Sigmoid colon (tissue), 7 donors: ENCODE results near the gene GGT6. TPM values are rescaled to one million over a fixed set of nuclear protein-coding genes. Genes with fewer than 3 reads are reported as not detected.

Experiments used
- DNase-seq: peaks from one replicate; pipeline ENCODE4 v3.0.0-alpha.2; 2019
- H3K27ac ChIP-seq, 4 donors: fragments of 200-600 bp; sonication (generic); one replicate each; pipeline ENCODE4 v1.5.1; 2016 to 2019; ENCODE audit warnings: mild to moderate bottlenecking in 1 of 4
- H3K27me3 ChIP-seq, 3 donors: fragments of 200-600 bp; sonication (generic); one replicate each; pipeline ENCODE4 v1.5.1; 2019; ENCODE audit warnings: mild to moderate bottlenecking in 1 of 3
- H3K36me3 ChIP-seq, 4 donors: fragments of 200-600 bp; sonication (generic); one replicate each; pipeline ENCODE4 v1.5.1; 2016 to 2019
- H3K4me1 ChIP-seq, 4 donors: fragments of 200-600 bp; sonication (generic); one replicate each; pipeline ENCODE4 v1.5.1; 2017 to 2019
- H3K4me3 ChIP-seq, 4 donors: fragments of 200-600 bp; sonication (generic); one replicate each; pipeline ENCODE4 v1.5.1; 2017 to 2019; ENCODE audit warnings: mild to moderate bottlenecking in 2 of 4, moderate library complexity in 1 of 4
- H3K9me3 ChIP-seq, 4 donors: fragments of 200-600 bp in 3 of 4; sonication (generic) in 3 of 4; one replicate each; pipeline versions ENCODE4 v1.5.1 to v1.6.1; 2013 to 2019
- EP300 ChIP-seq, 4 donors: sonication (generic); formaldehyde crosslinking; IDR thresholded peaks; one replicate each; pipeline ENCODE4 v1.6.1; 2017; ENCODE audit warnings: antibody characterized with exemption in 4 of 4
- POLR2A ChIP-seq, 2 donors: fragments of 450-650 bp; IDR thresholded peaks; one replicate each; pipeline ENCODE4 v1.6.1; 2016; ENCODE audit warnings: antibody characterized with exemption in 2 of 2, mild to moderate bottlenecking in 2 of 2, moderate library complexity in 2 of 2
- POLR2AphosphoS5 ChIP-seq, 4 donors: sonication (generic); formaldehyde crosslinking; IDR thresholded peaks; one replicate each; pipeline ENCODE4 v1.6.1; 2017; ENCODE audit warnings: antibody characterized with exemption in 4 of 4
- WGBS, 2 donors: extraction: QIAGEN DNeasy Blood & Tissue Kit; methylation state at CpG; one replicate each; pipeline ENCODE4 v1.1.7; 2013; 5-methylcytosine and 5-hydroxymethylcytosine counted together
- intact Hi-C: fragments of 100-400 bp; cut with DNase I; formaldehyde crosslinking; loops from one replicate; pipeline ENCODE4 v1.15.1; 2023
- polyA plus RNA-seq, 3 donors: library from polyadenylated mRNA; stranded (reverse); fragments of 200-250 nt; gene quantifications; one replicate each; pipeline ENCODE4 v1.2.3, GENCODE V29; 2013
- total RNA-seq, 4 donors: library from RNA; depleted of rRNA; stranded (reverse); fragments of >200 nt; gene quantifications; one replicate each; pipeline ENCODE4 v1.1.0, GENCODE V29; 2016
- TF ChIP-seq, protein P1 (sequence below), 4 experiments: fragments of 450-650 bp in 3 of 4; fragments of 200-600 bp in 1 of 4; IDR thresholded peaks; one replicate each; pipeline ENCODE4 v1.5.1; 2016 to 2019; ENCODE audit warnings: antibody characterized with exemption in 4 of 4, mild to moderate bottlenecking in 3 of 4, moderate library complexity in 2 of 4
- donor health status: healthy with polysubstance abuse.
- donor health status: Bipolar disorder and iron deficiency.
- donor health status: healthy.

Gene GGT6
- total and polyA plus RNA-seq, 7 donors: 0.71 to 94.4 (median 22.2) TPM; not detected in 2

DNA sequence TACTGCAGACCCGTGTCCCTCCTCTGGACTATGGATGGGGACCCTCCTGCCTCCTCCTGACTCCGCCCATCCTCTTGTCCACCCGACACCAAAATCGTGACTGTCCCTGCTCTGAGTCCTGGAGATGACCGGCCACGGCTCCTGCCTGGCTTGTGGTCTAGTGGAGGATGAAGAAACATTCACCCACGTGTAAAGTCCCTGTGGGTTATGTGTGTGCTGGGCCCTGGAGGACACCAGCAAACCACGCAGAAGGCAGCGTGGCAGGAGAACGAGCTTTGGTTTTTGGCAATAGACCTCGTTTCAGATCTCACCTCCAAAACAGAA lies 49.8 kb downstream of the GGT6 start:
- Histone ChIP-seq H3K27me3 (peaks cover 0 to 18% (median 0%) of the 10 kb centered on the region in 3 donors), H3K36me3 (no peaks in the 10 kb centered on the region), H3K4me3 (no peak overlapping the region), H3K27ac (peak overlapping the region in 2 of 4 donors; percentile 25 to 66), H3K4me1 (peaks cover 0 to 4% (median 0%) of the 10 kb centered on the region in 4 donors), H3K9me3 (no peaks in the 10 kb centered on the region)
- 76 to 85% methylated on average over 11 of the region's 11 CpGs for WGBS, 2 donors
- intact Hi-C loops: no loop called here
- DNase-seq: peak; percentile 47
- no peak for TF ChIP-seq EP300 (IDR thresholded peaks at IDR 0.05)
- TF ChIP-seq POLR2AphosphoS5 (IDR thresholded peaks at IDR 0.05): no peak
- TF ChIP-seq POLR2A (IDR thresholded peaks at IDR 0.05): no peak
- TF ChIP-seq, protein P1, sequence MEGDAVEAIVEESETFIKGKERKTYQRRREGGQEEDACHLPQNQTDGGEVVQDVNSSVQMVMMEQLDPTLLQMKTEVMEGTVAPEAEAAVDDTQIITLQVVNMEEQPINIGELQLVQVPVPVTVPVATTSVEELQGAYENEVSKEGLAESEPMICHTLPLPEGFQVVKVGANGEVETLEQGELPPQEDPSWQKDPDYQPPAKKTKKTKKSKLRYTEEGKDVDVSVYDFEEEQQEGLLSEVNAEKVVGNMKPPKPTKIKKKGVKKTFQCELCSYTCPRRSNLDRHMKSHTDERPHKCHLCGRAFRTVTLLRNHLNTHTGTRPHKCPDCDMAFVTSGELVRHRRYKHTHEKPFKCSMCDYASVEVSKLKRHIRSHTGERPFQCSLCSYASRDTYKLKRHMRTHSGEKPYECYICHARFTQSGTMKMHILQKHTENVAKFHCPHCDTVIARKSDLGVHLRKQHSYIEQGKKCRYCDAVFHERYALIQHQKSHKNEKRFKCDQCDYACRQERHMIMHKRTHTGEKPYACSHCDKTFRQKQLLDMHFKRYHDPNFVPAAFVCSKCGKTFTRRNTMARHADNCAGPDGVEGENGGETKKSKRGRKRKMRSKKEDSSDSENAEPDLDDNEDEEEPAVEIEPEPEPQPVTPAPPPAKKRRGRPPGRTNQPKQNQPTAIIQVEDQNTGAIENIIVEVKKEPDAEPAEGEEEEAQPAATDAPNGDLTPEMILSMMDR (IDR thresholded peaks at IDR 0.05): no peak

DNA sequence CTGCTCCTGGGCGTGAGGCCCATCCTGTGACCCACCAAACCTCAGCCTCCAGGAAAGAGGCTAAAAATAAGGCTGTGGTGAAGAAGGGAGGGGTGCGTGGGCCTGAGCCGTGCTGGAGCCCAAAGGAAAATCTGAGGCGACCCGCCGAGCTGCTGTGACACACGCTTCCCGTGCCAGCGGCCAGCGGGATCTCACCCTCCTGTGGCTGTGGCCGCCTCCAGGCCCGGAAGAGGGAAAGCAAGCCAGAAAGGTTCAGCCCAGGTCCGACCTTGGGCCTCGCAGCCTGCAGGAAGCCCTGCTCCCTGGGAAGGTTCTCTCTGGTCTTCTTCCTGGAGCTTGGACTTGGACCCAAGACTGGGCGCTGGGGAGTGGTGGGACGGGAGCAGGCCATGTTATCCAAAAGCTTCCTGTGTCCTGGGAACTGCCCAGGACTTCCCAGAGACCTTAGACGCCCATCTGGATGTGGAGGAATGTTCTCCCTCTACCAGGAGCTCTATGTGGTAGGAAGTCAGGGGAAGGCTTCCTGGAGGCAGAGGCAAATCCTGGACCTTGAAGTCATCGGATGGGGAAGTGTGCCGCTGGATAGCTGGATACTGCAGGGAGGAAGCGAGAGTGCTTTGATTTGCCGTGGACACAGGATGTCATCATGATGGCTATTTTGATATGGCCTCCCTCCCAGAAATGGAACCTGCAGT lies 50.3 kb downstream of the GGT6 start:
- TF ChIP-seq, protein P1 (IDR thresholded peaks at IDR 0.05): no peak
- TF ChIP-seq EP300 (IDR thresholded peaks at IDR 0.05) (no peak), POLR2A (IDR thresholded peaks at IDR 0.05) (no peak), POLR2AphosphoS5 (IDR thresholded peaks at IDR 0.05) (no peak)

DNA sequence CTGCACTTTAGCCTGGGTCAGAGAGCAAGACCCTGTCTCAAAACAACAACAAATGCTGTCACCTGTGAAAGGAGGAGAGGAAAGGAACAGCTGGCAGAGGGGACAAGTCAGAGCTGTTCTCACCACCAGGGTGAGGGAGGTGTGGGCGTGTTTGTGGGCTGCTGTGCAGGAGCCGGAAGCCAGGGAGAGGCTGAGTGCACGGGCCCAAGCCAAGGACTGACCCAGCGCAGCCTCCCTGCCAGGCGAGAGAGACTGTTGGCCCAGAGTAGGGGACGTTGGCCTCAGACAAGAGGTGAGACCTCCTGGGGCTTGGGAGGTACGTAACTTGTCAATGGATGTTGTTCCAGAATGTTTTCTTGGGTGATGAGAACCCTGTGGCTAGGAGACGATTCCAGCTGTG lies 51.0 kb downstream of the GGT6 start:
- Histone ChIP-seq H3K4me3 (no peak overlapping the region), H3K9me3 (no peaks in the 10 kb centered on the region), H3K36me3 (no peaks in the 10 kb centered on the region), H3K27me3 (peaks cover 0 to 30% (median 4%) of the 10 kb centered on the region in 3 donors), H3K4me1 (peaks cover 0 to 4% (median 0%) of the 10 kb centered on the region in 4 donors), H3K27ac (peak overlapping the region in 3 of 4 donors; percentile 16 to 66 (median 25))
- intact Hi-C loops: no loop called here
- TF ChIP-seq POLR2A (IDR thresholded peaks at IDR 0.05): no peak
- TF ChIP-seq POLR2AphosphoS5 (IDR thresholded peaks at IDR 0.05): no peak
- TF ChIP-seq, protein P1 (IDR thresholded peaks at IDR 0.05): no peak
- TF ChIP-seq EP300 (IDR thresholded peaks at IDR 0.05): no peak
- 44 to 69% methylated on average over 8 of the region's 8 CpGs for WGBS, 2 donors
- DNase-seq: peak; percentile 54

More for the DNA sequence above, 50.3 kb downstream of the GGT6 start:
- DNase-seq: peak; percentile 55
- Histone ChIP-seq H3K4me1 (peaks cover 0 to 4% (median 0%) of the 10 kb centered on the region in 4 donors), H3K9me3 (no peaks in the 10 kb centered on the region), H3K36me3 (no peaks in the 10 kb centered on the region), H3K27ac (peak overlapping the region in 3 of 4 donors; percentile 16 to 66 (median 25)), H3K27me3 (peaks cover 0 to 24% (median 0%) of the 10 kb centered on the region in 3 donors), H3K4me3 (no peak overlapping the region)
- WGBS, 2 donors: 75 to 89% methylated on average over 21 of the region's 21 CpGs
- intact Hi-C loops: no loop called here

DNA sequence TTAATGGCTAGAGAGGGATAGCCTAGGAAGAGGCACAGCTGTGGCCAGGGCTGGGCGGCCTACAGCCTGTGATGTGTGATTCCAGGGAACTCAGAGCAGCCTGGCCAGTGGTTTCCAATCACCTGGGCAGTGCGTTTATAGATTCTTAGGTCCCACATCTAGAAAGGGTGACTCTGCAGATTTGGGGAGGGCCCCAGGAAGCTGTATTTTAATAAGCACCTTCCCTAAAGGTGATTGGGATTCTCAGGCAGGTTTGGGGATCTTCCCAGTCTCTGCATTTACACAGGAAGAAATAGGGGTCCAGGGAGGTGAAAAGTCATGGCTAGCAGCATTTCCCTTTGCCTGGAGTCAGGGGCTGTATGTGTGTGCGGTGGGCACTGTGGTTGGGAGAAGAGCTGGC lies 52.2 kb downstream of the GGT6 start:
- TF ChIP-seq POLR2AphosphoS5 (IDR thresholded peaks at IDR 0.05): no peak
- TF ChIP-seq POLR2A (IDR thresholded peaks at IDR 0.05): no peak
- TF ChIP-seq EP300 (IDR thresholded peaks at IDR 0.05): no peak
- TF ChIP-seq, protein P1 (IDR thresholded peaks at IDR 0.05): no peak
- no peak for DNase-seq
- 87 to 93% methylated on average over 3 of the region's 3 CpGs for WGBS, 2 donors
- Histone ChIP-seq H3K4me1 (peaks cover 0 to 4% (median 0%) of the 10 kb centered on the region in 4 donors), H3K9me3 (no peaks in the 10 kb centered on the region), H3K27me3 (peaks cover 0 to 42% (median 13%) of the 10 kb centered on the region in 3 donors), H3K27ac (peak overlapping the region in 1 of 4 donors; percentile 21), H3K36me3 (no peaks in the 10 kb centered on the region), H3K4me3 (no peak overlapping the region)
- intact Hi-C loops: no loop called here
